MM.1S (cell line): ENCODE measurements around the gene LPIN1.

ENCODE experiments used
- CTCF ChIP-seq: fragments of 300-600 bp; sonication (generic); IDR thresholded peaks from 2 replicates; pipeline ENCODE4 v1.5.1; 2016; ENCODE audit warnings: antibody characterized with exemption, low read length, mixed read lengths
- EZH2phosphoT487 ChIP-seq: fragments of 300-600 bp; sonication (generic); IDR thresholded peaks from 2 replicates; pipeline ENCODE4 v1.6.1; 2018; ENCODE audit warnings: antibody characterized with exemption, low read length

DNA sequence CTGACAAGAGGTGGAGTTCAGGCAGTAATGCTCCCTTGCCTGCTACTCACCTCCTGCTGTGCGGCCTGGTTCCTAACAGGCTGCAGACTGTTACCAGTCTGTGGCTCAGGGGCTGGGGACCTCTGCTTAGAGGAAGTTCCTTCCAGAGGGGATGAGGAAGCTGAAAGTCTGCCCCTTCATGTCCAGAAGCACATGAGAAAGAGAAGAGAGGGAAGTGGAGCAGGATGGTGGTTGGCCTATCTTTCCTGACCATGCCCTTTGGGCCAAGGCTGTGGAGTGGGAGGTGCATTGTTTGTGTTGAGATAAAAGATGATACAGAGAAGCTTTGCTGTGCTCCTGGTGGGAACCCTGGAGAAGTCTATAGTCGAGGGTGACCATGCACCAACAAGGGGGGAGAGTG lies 112.5 kb downstream of the LPIN1 start:
- TF ChIP-seq CTCF (no peak), EZH2phosphoT487 (no peak)
